GM18517 (cell line): Measurements from ENCODE around the gene ANXA11.

Source experiments
- ATAC-seq: cut with Tn5 transposase; IDR thresholded peaks from one replicate; pipeline ENCODE4 v1.9.1; 2021; ENCODE audit warnings: mild to moderate bottlenecking, moderate library complexity; ENCODE audit not compliant: unreplicated experiment

Gene ANXA11

GRCh38 chr10:80191589-80192270, 13.6 kb downstream of the ANXA11 start:
- ATAC-seq = no peak

DNA sequence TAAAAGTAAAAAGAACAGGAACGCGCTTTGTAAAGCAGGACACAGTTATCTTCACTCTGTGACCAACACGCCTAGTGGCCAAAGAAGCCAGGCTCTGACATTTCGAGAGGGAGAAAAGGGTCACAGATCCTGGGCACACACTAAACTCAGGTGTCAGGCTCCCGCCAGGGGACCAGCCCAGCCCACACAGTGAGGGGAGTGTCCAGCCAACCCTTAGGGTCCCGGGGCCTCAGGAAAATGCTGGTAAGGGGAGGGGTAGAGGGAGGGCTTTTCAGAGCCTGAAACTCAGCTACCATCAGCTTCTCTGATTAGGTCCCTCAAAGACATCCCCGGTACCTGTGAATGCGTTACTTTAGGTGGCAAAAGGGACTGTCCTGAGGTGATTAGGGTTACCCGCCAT, 16.6 kb downstream of the ANXA11 start:
- ATAC-seq = no peak

GRCh38 chr10:80187465-80188409, 17.6 kb downstream of the ANXA11 start:
- peak; percentile 90 for ATAC-seq

GRCh38 chr10:80187060-80187459, 18.3 kb downstream of the ANXA11 start:
- no peak for ATAC-seq

DNA sequence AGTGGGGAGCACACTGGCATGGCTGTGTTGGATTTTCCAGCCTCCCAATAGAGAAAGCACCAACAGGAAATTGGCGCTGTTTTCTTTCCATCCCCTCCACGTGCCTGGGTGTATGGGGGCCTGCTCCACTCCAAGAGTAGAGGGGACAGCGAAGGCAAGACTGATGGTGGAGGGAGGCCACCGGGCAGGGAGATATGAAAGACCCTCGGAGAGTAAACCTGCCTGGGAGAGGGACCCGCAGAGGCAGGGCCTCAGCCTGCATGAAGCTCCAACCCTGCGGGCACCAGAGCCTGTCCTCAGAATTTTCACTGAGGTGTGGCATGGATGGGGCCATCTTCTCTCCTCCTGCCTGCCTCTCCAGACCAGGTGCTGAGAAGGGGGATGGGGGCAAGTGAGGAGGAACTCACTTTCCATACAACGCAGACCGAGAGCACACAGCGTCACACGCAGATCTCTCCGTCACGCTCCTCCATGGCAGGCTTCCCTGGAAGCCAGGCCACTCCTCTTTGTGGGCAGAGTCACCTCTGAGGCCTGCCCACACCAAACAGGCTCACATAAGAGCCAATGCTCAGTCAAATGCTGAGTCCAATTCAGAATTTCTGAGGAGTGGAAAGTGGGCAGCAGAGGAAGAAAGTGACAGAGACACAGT, 18.8 kb downstream of the ANXA11 start:
- ATAC-seq = no peak

GRCh38 chr10:80185578-80186299, 19.6 kb downstream of the ANXA11 start:
- ATAC-seq = no peak

GRCh38 chr10:80184291-80184690, 21.0 kb downstream of the ANXA11 start:
- ATAC-seq = no peak

- no peak for ATAC-seq
Observed at GRCh38 chr10:80183436-80183835, 21.9 kb downstream of the ANXA11 start.

DNA sequence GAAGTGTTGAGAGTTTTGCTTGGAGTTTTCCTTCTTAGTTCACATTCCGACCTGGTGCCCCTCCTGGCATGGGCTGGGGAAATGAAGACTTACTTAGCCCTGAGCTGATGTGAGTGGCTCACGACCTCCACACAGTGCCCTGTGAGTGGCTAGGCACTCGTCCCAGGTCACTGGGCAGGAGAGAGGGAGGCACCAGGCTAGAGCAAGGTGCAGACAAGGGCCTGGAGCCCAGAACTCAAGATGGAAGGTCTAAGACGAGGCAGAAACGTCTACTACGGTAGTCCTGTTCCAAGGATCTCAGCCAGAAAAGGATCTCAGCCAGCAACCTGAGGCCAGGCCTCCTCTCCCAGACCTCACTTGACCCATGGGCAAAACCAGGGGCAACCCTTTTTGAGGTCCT, 22.4 kb downstream of the ANXA11 start:
- no peak for ATAC-seq

DNA sequence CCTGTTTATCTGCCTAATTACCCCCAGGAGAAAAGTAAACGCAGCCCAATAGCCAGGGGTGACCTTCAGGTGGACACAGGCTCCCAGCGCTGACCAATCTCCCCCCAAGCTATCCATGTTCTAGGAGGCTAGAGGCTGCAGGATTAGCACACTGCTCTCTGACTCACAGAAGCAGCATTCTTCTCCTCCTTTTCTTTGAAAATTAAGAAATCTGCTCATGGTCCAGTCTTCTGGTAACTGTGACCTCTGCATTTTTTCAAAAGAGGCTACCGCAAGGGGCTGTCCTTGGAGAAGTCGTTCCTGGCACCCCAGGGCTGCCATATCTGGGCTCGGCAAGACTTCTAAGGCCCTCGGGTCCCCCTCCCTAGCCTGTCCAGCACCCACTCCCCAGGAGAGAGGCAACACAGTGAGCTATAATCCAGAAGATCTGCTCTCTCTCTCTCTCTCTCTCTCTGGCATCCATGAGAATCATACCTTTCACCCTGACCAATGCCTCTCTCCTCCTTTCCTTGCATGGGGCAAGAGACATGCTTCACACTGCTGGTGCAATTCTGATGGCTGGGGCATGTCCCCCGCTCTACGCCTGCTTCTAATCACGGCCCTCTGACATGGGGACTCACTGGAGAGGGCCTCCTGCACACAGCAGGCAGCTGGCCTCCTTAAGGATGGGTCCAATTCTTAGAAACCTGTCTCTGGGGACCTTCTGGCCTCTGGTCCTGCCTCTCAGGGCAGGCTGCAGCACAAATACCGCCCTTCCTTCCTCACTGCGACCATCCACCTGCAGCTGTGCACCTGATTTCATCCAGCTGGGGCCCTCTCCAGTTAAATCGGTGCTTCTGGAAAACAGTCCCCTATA, 27.3 kb downstream of the ANXA11 start:
- ATAC-seq = no peak

GRCh38 chr10:80176526-80176925, 28.8 kb downstream of the ANXA11 start:
- ATAC-seq = no peak

DNA sequence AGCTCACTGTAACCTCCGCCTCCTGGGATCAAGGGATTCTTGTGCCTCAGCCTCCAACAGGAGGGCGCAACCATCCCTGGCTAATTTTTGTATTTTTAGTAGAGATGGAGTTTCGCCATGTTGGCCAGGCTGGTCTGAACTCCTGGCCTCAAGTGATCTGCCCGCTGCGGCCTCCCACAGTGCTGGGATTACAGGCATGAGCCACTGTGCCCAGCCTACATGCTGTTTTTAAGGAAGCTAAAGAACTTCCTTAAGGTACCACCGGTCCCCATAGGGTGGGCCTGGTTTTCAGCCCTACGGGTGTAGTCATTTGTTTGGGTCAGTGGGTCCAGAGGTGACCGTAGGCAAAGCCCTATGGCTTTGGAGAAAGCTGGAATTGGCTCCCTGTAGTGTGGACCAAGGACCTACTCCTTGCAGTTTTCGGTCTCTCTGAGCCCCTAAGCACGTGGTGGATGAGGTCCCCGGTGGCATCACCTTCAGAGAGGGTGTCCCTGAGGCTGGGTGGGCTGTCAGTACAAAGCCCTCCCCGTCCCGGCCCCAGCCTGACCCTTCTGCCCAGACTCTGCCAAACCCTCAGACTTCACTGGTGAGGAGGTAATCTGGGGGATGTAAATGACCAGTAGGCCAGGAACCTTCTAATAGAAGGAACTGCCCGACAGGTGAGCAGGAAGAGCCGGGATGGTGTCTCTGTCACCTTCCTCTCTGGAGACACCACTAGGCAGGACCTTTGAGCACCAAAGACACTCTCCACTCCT, 30.5 kb downstream of the ANXA11 start:
- no peak for ATAC-seq

DNA sequence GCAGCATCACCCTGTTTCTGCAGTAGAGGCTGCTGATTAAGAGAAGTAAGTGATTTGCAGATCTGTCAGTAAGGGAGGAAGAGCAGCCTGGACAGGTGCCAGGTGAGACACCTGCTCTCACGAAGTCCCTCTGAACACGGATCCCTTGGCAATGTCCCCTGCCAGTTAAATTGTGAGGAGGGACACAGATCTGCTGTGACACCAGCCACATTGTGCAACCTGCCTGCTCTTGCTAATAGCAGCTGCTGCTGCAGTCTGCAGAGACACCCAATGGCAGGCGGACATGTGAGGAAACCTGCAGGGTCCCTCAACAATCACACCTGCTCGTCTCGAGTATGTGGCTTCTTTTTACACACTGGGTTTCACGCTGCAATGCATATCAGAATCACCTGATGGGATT, 31.9 kb downstream of the ANXA11 start:
- no peak for ATAC-seq

DNA sequence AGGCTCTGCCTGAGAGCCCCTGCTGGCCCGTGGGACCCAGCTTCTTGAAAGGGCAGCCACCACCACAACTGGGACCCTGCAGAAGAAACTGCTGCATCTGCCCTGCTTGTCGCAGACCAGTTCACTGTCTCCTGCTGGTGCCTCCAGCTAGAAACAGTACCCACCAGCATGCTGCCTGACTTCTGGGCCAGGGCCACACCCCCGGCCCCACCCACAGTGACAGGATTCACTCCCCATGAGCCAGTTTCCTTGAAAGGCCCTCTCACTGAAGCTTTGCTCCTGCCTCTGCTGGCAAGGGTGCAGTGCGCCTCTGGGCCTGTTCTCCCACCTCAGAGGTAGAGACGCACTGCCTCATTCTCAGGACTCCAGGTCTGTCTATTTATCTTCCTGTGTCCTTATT, 32.4 kb downstream of the ANXA11 start:
- no peak for ATAC-seq

GRCh38 chr10:80171248-80171660, 34.1 kb downstream of the ANXA11 start:
- no peak for ATAC-seq

DNA sequence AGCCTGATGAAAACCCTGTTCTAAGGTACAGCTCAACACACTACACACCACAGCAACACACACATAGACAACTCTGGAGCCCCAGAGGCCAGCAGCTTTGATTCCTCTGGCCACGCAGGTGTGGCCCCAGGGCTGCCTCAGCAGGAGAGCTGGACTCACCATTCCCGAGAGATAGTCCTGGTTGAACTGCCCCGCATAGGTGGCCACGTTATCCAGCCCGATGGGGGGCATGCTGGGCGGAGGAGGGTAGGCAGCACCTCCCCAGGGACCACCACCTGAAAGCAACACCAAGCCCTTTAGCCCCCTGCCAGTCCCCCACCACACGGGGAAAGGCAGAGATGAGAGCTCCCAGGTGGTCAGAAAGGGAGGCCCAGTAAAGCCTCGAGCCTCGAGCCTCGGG, 34.7 kb downstream of the ANXA11 start:
- no peak for ATAC-seq

GRCh38 chr10:80170026-80170425, 35.3 kb downstream of the ANXA11 start:
- no peak for ATAC-seq

- ATAC-seq = no peak
Observed at GRCh38 chr10:80168679-80169380, 36.5 kb downstream of the ANXA11 start.

- no peak for ATAC-seq
Observed at GRCh38 chr10:80168162-80168511, 37.2 kb downstream of the ANXA11 start.
